Rectal smooth muscle tissue (tissue), 1 donor: ENCODE measurements around the gene TEDC2.
A peak's percentile ranks its signal among the peaks of the same experiment; 100 is the strongest.

Experiments used
- H3K27ac ChIP-seq: one replicate; pipeline ENCODE4 v1.7.0; 2013; ENCODE audit warnings: low read depth, low read length, inconsistent platforms
- H3K27me3 ChIP-seq: one replicate; pipeline ENCODE4 v1.7.0; 2013; ENCODE audit warnings: low read length; ENCODE audit not compliant: control insufficient read depth, insufficient read depth
- H3K36me3 ChIP-seq: one replicate; pipeline ENCODE4 v1.7.0; 2013; ENCODE audit warnings: low read length; ENCODE audit not compliant: control insufficient read depth, insufficient read depth
- H3K4me1 ChIP-seq: one replicate; pipeline ENCODE4 v1.7.0; 2013; ENCODE audit warnings: low read length; ENCODE audit not compliant: control insufficient read depth, insufficient read depth
- H3K4me3 ChIP-seq: one replicate; pipeline ENCODE4 v1.7.0; 2013; ENCODE audit warnings: low read length
- H3K9ac ChIP-seq: one replicate; pipeline ENCODE4 v1.7.0; 2013; ENCODE audit warnings: low read length

Gene TEDC2

GRCh38 chr16:2460916-2461315 lies 1.0 kb downstream of the TEDC2 start:
- Histone ChIP-seq H3K27me3 (no peaks in the 10 kb centered on the region), H3K4me3 (no peak overlapping the region), H3K27ac (no peak overlapping the region), H3K36me3 (no peaks in the 10 kb centered on the region), H3K9ac (no peak overlapping the region), H3K4me1 (no peaks in the 10 kb centered on the region)

- Histone ChIP-seq H3K4me1 (peaks cover under 1% of the 10 kb centered on the region), H3K9ac (no peak overlapping the region), H3K27me3 (no peaks in the 10 kb centered on the region), H3K36me3 (no peaks in the 10 kb centered on the region), H3K4me3 (no peak overlapping the region), H3K27ac (no peak overlapping the region)
Observed at GRCh38 chr16:2462031-2462866, 2.3 kb downstream of the TEDC2 start.

GRCh38 chr16:2464333-2464732 lies 4.4 kb downstream of the TEDC2 start:
- H3K4me1 ChIP-seq = peaks cover 2% of the 10 kb centered on the region
- H3K27me3 ChIP-seq = peaks cover 3% of the 10 kb centered on the region
- H3K27ac ChIP-seq = no peak overlapping the region
- no peak overlapping the region for H3K9ac ChIP-seq
- H3K4me3 ChIP-seq = no peak overlapping the region
- H3K36me3 ChIP-seq = no peaks in the 10 kb centered on the region

- H3K27me3 ChIP-seq = peaks cover 18% of the 10 kb centered on the region
- H3K27ac ChIP-seq = no peak overlapping the region
Observed at GRCh38 chr16:2465653-2466415, 5.9 kb downstream of the TEDC2 start.

GRCh38 chr16:2466667-2467527 lies 7.0 kb downstream of the TEDC2 start:
- Histone ChIP-seq H3K27me3 (peaks cover 21% of the 10 kb centered on the region), H3K36me3 (no peaks in the 10 kb centered on the region), H3K9ac (no peak overlapping the region), H3K4me3 (peak overlapping the region; percentile 53), H3K4me1 (peaks cover 2% of the 10 kb centered on the region), H3K27ac (no peak overlapping the region)

More at GRCh38 chr16:2465653-2466415, 5.9 kb downstream of the TEDC2 start:
- Histone ChIP-seq H3K9ac (no peak overlapping the region), H3K4me3 (no peak overlapping the region), H3K4me1 (peaks cover 2% of the 10 kb centered on the region), H3K36me3 (no peaks in the 10 kb centered on the region)

- Histone ChIP-seq H3K4me1 (peaks cover 2% of the 10 kb centered on the region), H3K27me3 (peaks cover 22% of the 10 kb centered on the region), H3K9ac (no peak overlapping the region), H3K27ac (no peak overlapping the region), H3K4me3 (peak overlapping the region; percentile 53), H3K36me3 (no peaks in the 10 kb centered on the region)
Observed at GRCh38 chr16:2467528-2468232, 7.8 kb downstream of the TEDC2 start.

GRCh38 chr16:2468233-2468724 lies 8.4 kb downstream of the TEDC2 start:
- Histone ChIP-seq H3K4me3 (peak overlapping the region; percentile 53), H3K36me3 (no peaks in the 10 kb centered on the region), H3K9ac (no peak overlapping the region), H3K4me1 (peaks cover 2% of the 10 kb centered on the region), H3K27me3 (peaks cover 27% of the 10 kb centered on the region), H3K27ac (no peak overlapping the region)

- peak overlapping the region; percentile 21 for H3K4me3 ChIP-seq
- peaks cover 2% of the 10 kb centered on the region for H3K4me1 ChIP-seq
- H3K9ac ChIP-seq = no peak overlapping the region
- H3K27me3 ChIP-seq = peaks cover 30% of the 10 kb centered on the region
- H3K27ac ChIP-seq = no peak overlapping the region
- H3K36me3 ChIP-seq = no peaks in the 10 kb centered on the region
Observed at GRCh38 chr16:2468725-2469398, 9.0 kb downstream of the TEDC2 start.

GRCh38 chr16:2469399-2470233 lies 9.7 kb downstream of the TEDC2 start:
- H3K4me1 ChIP-seq = peaks cover 2% of the 10 kb centered on the region
- no peak overlapping the region for H3K27ac ChIP-seq
- no peaks in the 10 kb centered on the region for H3K36me3 ChIP-seq
- H3K4me3 ChIP-seq = no peak overlapping the region
- no peak overlapping the region for H3K9ac ChIP-seq
- peaks cover 30% of the 10 kb centered on the region for H3K27me3 ChIP-seq

- Histone ChIP-seq H3K4me1 (peaks cover 2% of the 10 kb centered on the region), H3K36me3 (no peaks in the 10 kb centered on the region), H3K4me3 (no peak overlapping the region), H3K9ac (no peak overlapping the region), H3K27ac (no peak overlapping the region), H3K27me3 (peaks cover 30% of the 10 kb centered on the region)
Observed at GRCh38 chr16:2470234-2470601, 10.3 kb downstream of the TEDC2 start.
